C4-2B (cell line): Measurements from ENCODE around the gene WWOX.

ENCODE experiments used
- H3K27ac ChIP-seq: fragments of 450-650 bp; 2 replicates; pipeline ENCODE4 v1.5.1; 2017
- ZFX ChIP-seq: fragments of 450-650 bp; IDR thresholded peaks from 2 replicates; pipeline ENCODE4 v1.6.1; 2017
- TF ChIP-seq, protein P1 (sequence below): fragments of 450-650 bp; conservative IDR thresholded peaks from 2 replicates; pipeline ENCODE4 v1.5.1; 2017; ENCODE audit warnings: mild to moderate bottlenecking

Gene WWOX

DNA sequence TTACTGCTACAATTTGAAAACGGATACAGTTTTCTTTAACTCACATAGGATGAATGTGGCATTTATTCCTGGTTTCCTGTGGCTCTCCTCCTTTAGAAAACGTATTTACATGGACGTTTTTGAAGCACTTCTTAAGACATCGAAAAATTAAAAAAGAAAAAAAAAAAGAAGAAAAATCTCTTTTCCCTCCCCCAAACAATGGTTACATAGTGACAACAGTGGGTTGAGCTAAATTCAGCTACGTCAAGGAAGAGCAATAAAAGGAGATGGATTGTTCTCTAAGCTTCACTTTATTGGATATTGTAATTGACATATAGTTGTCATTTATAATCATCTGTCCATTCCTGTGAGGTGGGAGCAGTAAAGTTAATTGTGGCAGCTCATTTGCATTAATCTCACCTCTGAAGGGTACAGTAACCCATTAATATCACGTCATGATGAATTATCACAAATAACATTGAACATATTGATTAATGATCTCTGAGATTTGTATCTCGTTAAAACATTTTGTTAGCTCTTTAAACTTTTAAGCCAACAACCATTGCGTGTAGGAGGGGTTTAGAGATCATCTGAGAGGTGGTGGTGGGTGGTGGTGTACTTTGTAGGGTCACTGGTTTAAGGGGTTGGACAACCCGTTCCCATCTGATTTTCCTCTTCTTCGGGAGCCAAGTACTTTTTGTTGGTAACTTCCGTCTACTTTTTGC, 184.2 kb downstream of the WWOX start:
- no peak overlapping the region for H3K27ac ChIP-seq
- TF ChIP-seq, protein P1, sequence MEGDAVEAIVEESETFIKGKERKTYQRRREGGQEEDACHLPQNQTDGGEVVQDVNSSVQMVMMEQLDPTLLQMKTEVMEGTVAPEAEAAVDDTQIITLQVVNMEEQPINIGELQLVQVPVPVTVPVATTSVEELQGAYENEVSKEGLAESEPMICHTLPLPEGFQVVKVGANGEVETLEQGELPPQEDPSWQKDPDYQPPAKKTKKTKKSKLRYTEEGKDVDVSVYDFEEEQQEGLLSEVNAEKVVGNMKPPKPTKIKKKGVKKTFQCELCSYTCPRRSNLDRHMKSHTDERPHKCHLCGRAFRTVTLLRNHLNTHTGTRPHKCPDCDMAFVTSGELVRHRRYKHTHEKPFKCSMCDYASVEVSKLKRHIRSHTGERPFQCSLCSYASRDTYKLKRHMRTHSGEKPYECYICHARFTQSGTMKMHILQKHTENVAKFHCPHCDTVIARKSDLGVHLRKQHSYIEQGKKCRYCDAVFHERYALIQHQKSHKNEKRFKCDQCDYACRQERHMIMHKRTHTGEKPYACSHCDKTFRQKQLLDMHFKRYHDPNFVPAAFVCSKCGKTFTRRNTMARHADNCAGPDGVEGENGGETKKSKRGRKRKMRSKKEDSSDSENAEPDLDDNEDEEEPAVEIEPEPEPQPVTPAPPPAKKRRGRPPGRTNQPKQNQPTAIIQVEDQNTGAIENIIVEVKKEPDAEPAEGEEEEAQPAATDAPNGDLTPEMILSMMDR: no peak

DNA sequence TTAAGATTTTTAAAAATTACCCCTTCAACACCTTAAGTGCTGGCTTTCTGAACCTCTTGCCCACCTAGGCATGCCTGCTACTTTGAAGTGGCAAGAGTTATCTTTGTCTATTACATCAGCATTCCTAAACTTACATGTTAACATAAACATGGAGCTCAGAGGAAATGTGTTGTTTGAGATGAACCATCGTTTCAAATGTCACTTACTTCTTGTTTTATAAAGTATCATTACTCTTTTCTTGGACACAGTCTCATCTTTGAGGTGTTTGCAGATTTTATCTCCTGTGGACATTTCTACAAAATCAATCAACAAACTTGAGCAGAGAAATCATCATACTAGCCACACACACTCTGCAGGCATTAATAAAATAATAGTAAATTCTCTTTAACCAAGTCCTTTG, 184.9 kb downstream of the WWOX start:
- TF ChIP-seq, protein P1: no peak
- TF ChIP-seq ZFX: no peak
- no peak overlapping the region for H3K27ac ChIP-seq

DNA sequence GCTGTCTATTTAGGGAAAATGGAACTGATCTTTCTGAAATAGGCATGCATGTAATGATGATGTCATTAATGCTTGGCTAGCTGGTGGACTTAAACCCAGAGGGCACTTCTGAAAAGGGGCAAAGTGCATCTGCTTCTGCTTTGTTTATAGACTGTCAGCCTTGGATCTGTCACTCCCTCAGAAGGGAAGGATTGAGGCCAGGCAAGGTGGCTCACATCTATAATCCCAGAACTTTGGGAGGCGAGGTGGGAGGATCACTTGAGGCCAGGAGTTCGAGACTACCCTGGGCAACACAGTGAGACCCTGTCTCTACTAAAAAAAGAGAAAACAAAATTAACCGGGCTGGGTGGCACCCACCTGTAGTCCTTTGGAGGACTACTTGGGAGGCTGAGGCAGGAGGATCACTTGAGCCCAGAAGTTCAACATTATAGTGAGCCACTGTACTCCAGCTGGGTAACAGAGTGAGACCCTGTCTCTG, 185.5 kb downstream of the WWOX start:
- TF ChIP-seq ZFX: no peak
- TF ChIP-seq, protein P1: no peak
- H3K27ac ChIP-seq: no peak overlapping the region

DNA sequence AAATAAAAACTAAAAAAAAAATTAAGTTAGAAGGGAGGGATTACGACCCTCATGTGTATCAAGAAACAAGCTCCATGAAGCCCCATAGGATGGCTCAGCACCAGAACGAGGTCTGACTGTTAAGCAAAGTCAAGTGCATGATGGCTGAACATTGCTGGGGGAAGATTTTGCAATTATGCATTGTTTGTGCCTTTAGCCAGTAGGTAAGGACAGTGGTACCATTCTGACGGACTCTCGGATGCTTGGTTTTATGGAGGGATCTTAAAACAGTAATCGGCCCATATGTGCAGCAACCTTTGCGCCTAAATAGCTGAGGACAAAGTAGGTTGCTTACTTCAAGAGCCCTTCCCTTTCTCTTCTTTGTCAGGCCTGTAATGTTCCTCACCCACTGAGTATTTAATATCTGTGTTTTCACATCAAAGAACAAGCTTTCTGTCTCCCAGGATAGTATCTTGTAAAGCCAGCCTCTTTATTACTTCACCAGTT, 186.0 kb downstream of the WWOX start:
- TF ChIP-seq, protein P1: no peak
- no peak for TF ChIP-seq ZFX
- no peak overlapping the region for H3K27ac ChIP-seq

DNA sequence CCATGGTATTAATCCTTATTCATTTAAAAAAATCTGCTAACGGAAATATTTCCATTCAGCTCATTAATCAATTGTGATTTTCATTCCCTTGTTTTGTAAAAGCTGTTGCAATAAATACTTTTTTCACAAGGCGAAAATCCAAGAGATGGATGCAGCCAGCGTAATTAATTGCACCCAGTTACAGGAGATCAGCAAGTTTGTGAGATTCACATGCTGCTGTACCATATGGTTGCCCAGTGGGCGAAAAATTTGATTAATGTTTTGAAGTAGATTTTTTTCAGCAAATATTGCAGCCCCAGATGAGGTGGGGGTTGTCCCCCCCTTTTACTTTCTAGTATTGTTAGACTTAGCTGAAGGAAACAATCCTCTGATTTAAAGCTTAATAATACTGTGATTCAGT, 186.6 kb downstream of the WWOX start:
- H3K27ac ChIP-seq: no peak overlapping the region
- TF ChIP-seq, protein P1: no peak
- no peak for TF ChIP-seq ZFX

DNA sequence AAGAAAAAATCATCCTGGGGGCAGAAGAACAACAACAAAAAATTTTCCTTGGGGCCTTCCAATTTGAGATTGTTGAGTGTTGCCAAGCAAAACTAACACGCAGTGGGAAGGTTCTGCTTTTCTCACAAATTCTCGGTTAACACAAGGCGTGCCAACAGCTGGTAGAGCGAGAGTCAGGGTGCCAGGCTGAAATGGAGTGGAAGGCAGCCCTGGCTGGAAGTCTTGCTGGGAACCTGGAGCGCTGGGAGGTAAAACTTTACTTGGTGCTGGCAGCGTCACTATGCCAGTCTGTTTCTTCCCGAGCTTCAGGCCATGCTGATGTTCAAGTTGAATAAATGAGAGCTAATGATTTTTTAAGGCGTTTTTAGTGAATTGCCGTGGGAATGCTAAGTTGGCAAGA, 189.4 kb downstream of the WWOX start:
- H3K27ac ChIP-seq: no peak overlapping the region
- TF ChIP-seq, protein P1: no peak
- TF ChIP-seq ZFX: no peak

DNA sequence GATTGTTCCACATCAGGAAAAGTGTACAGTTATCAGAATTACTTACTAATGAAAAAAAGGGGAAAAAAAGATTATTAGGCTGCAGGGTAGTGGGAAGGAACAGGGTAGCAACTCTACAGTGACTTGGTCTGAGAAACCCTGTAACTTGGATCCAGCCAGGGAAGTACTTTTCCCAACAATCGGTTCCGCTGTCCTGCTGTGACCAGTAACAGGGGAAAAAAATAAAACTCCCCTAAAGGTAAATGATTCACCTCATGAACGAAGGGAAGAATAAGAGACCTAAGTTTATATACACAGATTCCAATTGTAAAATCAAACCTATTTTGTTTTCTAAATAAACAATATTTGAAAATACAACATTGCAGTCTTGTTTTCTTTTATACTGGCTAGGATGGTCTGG, 189.9 kb downstream of the WWOX start:
- no peak overlapping the region for H3K27ac ChIP-seq
- no peak for TF ChIP-seq ZFX
- TF ChIP-seq, protein P1: no peak
